ENCODE results near the gene NTRK2.

NTRK2 gene

GRCh38 chr9:84835745-84836144, 166.2 kb downstream of the NTRK2 start:
- Histone ChIP-seq H3K4me3 (ENCODE audit: low read depth, low read length) (no peak overlapping the region), H3K27ac (ENCODE audit: extremely low read depth, low read depth, low read length) (no peak overlapping the region), H3K9me3 (ENCODE audit: control insufficient read depth, insufficient read depth, low read depth, low read length) (no peaks in the 10 kb centered on the region), H3K4me1 (ENCODE audit: control insufficient read depth, insufficient read depth, low read length) (peaks cover 4% of the 10 kb centered on the region; the same call in 1 of the 2 replicates), H3K36me3 (ENCODE audit: control insufficient read depth in 2 of 2, insufficient read depth in 1 of 2, low read length in 2 of 2) (no peaks in the 10 kb centered on the region)
- TF ChIP-seq ZNF677 (tag by site-specific recombination; IDR thresholded peaks at IDR 0.05) (no peak), KLF10 (tag by site-specific recombination; IDR thresholded peaks at IDR 0.05) (no peak), BCL11A (tag by site-specific recombination; IDR thresholded peaks at IDR 0.05; ENCODE audit: low read depth) (no peak)
- ChIA-PET POLR2A (no interaction called here), CTCF (interaction anchor here (0.5 to 1.3 kb wide), 2 partner anchors 11 to 253 kb away, joined by 3 read pairs; no protein-coding TSS in a partner anchor)

GRCh38 chr9:84838879-84839278, 169.3 kb downstream of the NTRK2 start:
- H3K36me3 ChIP-seq (ENCODE audit: control insufficient read depth in 2 of 2, insufficient read depth in 1 of 2, low read length in 2 of 2) = no peaks in the 10 kb centered on the region
- H3K9me3 ChIP-seq (ENCODE audit: control insufficient read depth, insufficient read depth, low read depth, low read length) = no peaks in the 10 kb centered on the region
- H3K4me3 ChIP-seq (ENCODE audit: low read depth, low read length) = no peak overlapping the region
- ChIA-PET CTCF (interaction anchor here (0.7 to 1.5 kb wide), 2 partner anchors 10 to 31 kb away, joined by 3 read pairs; no protein-coding TSS in a partner anchor), POLR2A (no interaction called here)
- H3K4me1 ChIP-seq (ENCODE audit: control insufficient read depth, insufficient read depth, low read length) = peaks cover 4% of the 10 kb centered on the region; the same call in 1 of the 2 replicates
- no peak overlapping the region for H3K27ac ChIP-seq (ENCODE audit: extremely low read depth, low read depth, low read length)
- 0 out of 2 replicates have a peak, but pooled peaks have one; percentile 10 for TF ChIP-seq SP2 (tag by site-specific recombination; IDR thresholded peaks at IDR 0.05)
- TF ChIP-seq ZNF624 (tag by site-specific recombination; IDR thresholded peaks at IDR 0.05) = no peak
- TF ChIP-seq ZNF138 (tag by site-specific recombination; IDR thresholded peaks at IDR 0.05; ENCODE audit: borderline replicate concordance) = no peak
- no peak for TF ChIP-seq ZFP69B (tag by site-specific recombination; IDR thresholded peaks at IDR 0.05)
- TF ChIP-seq ZNF530 (tag by site-specific recombination; IDR thresholded peaks at IDR 0.05; ENCODE audit: low read depth) = no peak
- TF ChIP-seq SP7 (tag by site-specific recombination; IDR thresholded peaks at IDR 0.05) = peak; percentile 38; the same call in 1 of the 2 replicates
- TF ChIP-seq ZEB2 (tag by site-specific recombination; IDR thresholded peaks at IDR 0.05) = peak; percentile 44; the same call in 1 of the 2 replicates
- TF ChIP-seq OSR2 (tag by site-specific recombination; IDR thresholded peaks at IDR 0.05) = peak; percentile 57
- TF ChIP-seq SCRT1 (tag by site-specific recombination; IDR thresholded peaks at IDR 0.05; ENCODE audit: borderline replicate concordance) = no peak
- no peak for TF ChIP-seq ZNF514 (tag by site-specific recombination; IDR thresholded peaks at IDR 0.05)
- no peak for TF ChIP-seq ZBTB6 (tag by site-specific recombination; IDR thresholded peaks at IDR 0.05)
- no peak for TF ChIP-seq ZBTB10 (tag by site-specific recombination; IDR thresholded peaks at IDR 0.05)
- no peak for TF ChIP-seq MZF1 (tag by site-specific recombination; IDR thresholded peaks at IDR 0.05; ENCODE audit: borderline replicate concordance)
- no peak for TF ChIP-seq ZBTB11 (tag by site-specific recombination; conservative IDR thresholded peaks at IDR 0.05; ENCODE audit: low read depth)
- no peak for TF ChIP-seq ZNF292 (tag by site-specific recombination; IDR thresholded peaks at IDR 0.05; ENCODE audit: borderline replicate concordance, low read depth)
- no peak for TF ChIP-seq ZNF302 (tag by site-specific recombination; IDR thresholded peaks at IDR 0.05; ENCODE audit: low read depth)
- no peak for TF ChIP-seq ZNF639 (tag by site-specific recombination; IDR thresholded peaks at IDR 0.05)
- TF ChIP-seq ZBTB26 (tag by site-specific recombination; optimal IDR thresholded peaks at IDR 0.05) = no peak
- no peak for TF ChIP-seq PATZ1 (tag by site-specific recombination; IDR thresholded peaks at IDR 0.05)
- no peak for TF ChIP-seq ZNF701 (tag by site-specific recombination; IDR thresholded peaks at IDR 0.05)

All from HEK293 (cell line).